Dermis lymphatic vessel endothelial cell (primary cell): Measurements from ENCODE around the gene TAS2R46. TPM values are rescaled to one million over a fixed set of nuclear protein-coding genes. Genes with fewer than 3 reads are reported as not detected.

Experiments used
- total RNA-seq: library from RNA; depleted of rRNA; stranded (reverse); fragments of >200 nt; gene quantifications from 2 replicates; pipeline ENCODE4 v1.2.1, GENCODE V29; 2014

Gene TAS2R46
- total RNA-seq: 1.5 and 1.6 TPM in 2 replicates

GRCh38 chr12:11062194-11062593, at the start of gene TAS2R46:
Gene TAS2R46 (minus strand): TSS chr12:11062294. CDS start chr12:11062294, 0 bp downstream.

DNA sequence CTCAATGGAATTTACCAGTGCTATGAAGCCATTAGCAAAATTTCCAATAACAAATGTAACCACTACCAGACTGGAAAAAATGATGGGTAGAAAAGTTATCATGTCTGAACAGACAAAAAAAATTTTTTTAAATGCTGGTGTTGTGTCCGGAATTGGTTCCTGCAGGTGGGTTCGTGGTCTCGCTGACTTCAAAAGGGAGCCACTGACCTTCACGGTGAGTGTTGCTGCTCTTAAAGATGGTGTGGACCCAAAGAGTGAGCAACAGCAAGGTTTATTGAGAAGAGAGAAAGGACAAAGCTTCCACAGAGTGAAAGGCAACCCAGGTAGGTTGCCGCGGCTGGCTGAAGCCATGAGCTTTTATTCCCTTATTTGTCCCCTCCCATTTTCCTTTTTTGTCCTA, 30.0 kb upstream of the TAS2R46 start, which contains the start of gene TAS2R43:
TSS of gene TAS2R43 (minus strand) at position 186 of the 400 bp plus-strand sequence. CDS start at position 102, 84 bp downstream.

GRCh38 chr12:11031307-11031706, 30.8 kb downstream of the TAS2R46 start, which contains the start of gene TAS2R31:
Gene TAS2R31 (minus strand): TSS chr12:11031407. CDS start chr12:11031335, 72 bp downstream.

DNA sequence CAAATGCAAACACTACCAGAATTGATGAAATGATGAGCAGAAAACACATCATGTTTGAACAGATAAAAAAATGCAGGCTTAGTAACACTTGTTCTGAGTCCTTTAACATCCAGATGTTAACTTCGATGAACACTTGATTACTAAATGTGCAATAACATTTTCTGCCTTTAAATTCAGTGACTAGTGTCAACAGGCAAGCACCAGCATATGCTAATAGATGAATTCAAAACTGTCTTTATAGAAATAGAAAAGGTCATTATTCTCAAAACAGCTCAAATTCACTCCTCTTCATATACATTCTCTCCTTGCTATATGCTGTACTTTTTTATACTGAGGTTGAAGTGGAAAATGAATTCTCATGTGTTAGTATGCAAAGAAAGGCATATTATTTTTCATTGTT, 39.6 kb downstream of the TAS2R46 start, which contains the start of gene TAS2R19:
TSS of gene TAS2R19 (minus strand) at position 101 of the 400 bp plus-strand sequence. CDS start at position 52, 49 bp downstream.

Other genes with a start within 250 kb of the TAS2R46 start
- 0.43 and 0.77 TPM in 2 replicates for gene TAS2R10, start 235.9 kb downstream of the TAS2R46 start, total RNA-seq
- gene PRR4, start 212.8 kb downstream of the TAS2R46 start, total RNA-seq: 0.17 and 0.22 TPM in 2 replicates
- 7.6 and 10.3 TPM in 2 replicates for gene PRH1, start 178.0 kb downstream of the TAS2R46 start, total RNA-seq
- 0.54 and 1.0 TPM in 2 replicates for gene TAS2R13, start 152.7 kb downstream of the TAS2R46 start, total RNA-seq
- 0.09 TPM in 1 of 2 replicates, not detected in the other for gene PRH2, start 133.1 kb downstream of the TAS2R46 start, total RNA-seq
- 1.5 and 1.6 TPM in 2 replicates for gene TAS2R14, start 123.0 kb downstream of the TAS2R46 start, total RNA-seq
- 1.6 and 2.4 TPM in 2 replicates for gene TAS2R50, start 75.4 kb downstream of the TAS2R46 start, total RNA-seq
- gene TAS2R20, start 64.0 kb downstream of the TAS2R46 start, total RNA-seq: 1.7 and 2.4 TPM in 2 replicates
- 2.9 and 4.0 TPM in 2 replicates for gene TAS2R19, start 39.7 kb downstream of the TAS2R46 start, total RNA-seq
- gene TAS2R31, start 30.9 kb downstream of the TAS2R46 start, total RNA-seq: 2.7 and 3.1 TPM in 2 replicates
- 0.22 TPM in 1 of 2 replicates, not detected in the other for gene TAS2R43, start 30.0 kb upstream of the TAS2R46 start, total RNA-seq
- 1.6 and 2.7 TPM in 2 replicates for gene TAS2R30, start 72.3 kb upstream of the TAS2R46 start, total RNA-seq
- gene SMIM10L1, start 108.9 kb upstream of the TAS2R46 start, total RNA-seq: 4.4 and 5.7 TPM in 2 replicates
- gene TAS2R42, start 124.6 kb upstream of the TAS2R46 start, total RNA-seq: not detected in 2 replicates
- gene PRB3, start 207.4 kb upstream of the TAS2R46 start, total RNA-seq: not detected in 2 replicates
- not detected in 2 replicates for gene PRB4, start 248.1 kb upstream of the TAS2R46 start, total RNA-seq